ENCODE data around the gene GCN1. TPM values are rescaled to one million over a fixed set of nuclear protein-coding genes. Genes with fewer than 3 reads are reported as not detected.

The GCN1 gene
- total RNA-seq, 3 donors from 2014 or later = 74.6 to 108 (median 76.7) TPM

DNA sequence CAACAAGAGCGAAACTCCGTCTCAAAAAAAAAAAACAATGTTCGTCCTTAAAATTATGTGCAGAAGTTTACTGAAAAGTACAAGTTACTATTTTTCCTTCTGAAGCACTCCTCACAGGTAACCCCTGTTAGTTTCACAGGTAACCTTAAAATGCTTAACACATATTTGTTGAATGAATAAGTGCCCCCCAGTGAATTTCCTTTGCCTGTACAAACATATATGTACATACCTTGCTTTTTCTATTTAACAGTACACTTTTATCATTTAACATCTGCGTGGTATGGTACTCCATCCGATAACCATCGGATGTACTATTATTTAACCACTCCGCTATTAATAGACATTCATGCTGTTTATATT is 76.6 kb downstream of the GCN1 start:
- Histone ChIP-seq H3K9me3 (no peaks in the 10 kb centered on the region), H3K4me1 (ENCODE audit: low read depth) (peaks cover 26% of the 10 kb centered on the region), H3K36me3 (ENCODE audit: low read depth) (no peaks in the 10 kb centered on the region), H3K4me3 (no peak overlapping the region)
- TF ChIP-seq, protein P1, sequence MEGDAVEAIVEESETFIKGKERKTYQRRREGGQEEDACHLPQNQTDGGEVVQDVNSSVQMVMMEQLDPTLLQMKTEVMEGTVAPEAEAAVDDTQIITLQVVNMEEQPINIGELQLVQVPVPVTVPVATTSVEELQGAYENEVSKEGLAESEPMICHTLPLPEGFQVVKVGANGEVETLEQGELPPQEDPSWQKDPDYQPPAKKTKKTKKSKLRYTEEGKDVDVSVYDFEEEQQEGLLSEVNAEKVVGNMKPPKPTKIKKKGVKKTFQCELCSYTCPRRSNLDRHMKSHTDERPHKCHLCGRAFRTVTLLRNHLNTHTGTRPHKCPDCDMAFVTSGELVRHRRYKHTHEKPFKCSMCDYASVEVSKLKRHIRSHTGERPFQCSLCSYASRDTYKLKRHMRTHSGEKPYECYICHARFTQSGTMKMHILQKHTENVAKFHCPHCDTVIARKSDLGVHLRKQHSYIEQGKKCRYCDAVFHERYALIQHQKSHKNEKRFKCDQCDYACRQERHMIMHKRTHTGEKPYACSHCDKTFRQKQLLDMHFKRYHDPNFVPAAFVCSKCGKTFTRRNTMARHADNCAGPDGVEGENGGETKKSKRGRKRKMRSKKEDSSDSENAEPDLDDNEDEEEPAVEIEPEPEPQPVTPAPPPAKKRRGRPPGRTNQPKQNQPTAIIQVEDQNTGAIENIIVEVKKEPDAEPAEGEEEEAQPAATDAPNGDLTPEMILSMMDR (IDR thresholded peaks at IDR 0.05) = no peak
- no peak for DNase-seq
- intact Hi-C loops (cut with DNase I, micrococcal nuclease) = no loop called here
- no peak for ATAC-seq

DNA sequence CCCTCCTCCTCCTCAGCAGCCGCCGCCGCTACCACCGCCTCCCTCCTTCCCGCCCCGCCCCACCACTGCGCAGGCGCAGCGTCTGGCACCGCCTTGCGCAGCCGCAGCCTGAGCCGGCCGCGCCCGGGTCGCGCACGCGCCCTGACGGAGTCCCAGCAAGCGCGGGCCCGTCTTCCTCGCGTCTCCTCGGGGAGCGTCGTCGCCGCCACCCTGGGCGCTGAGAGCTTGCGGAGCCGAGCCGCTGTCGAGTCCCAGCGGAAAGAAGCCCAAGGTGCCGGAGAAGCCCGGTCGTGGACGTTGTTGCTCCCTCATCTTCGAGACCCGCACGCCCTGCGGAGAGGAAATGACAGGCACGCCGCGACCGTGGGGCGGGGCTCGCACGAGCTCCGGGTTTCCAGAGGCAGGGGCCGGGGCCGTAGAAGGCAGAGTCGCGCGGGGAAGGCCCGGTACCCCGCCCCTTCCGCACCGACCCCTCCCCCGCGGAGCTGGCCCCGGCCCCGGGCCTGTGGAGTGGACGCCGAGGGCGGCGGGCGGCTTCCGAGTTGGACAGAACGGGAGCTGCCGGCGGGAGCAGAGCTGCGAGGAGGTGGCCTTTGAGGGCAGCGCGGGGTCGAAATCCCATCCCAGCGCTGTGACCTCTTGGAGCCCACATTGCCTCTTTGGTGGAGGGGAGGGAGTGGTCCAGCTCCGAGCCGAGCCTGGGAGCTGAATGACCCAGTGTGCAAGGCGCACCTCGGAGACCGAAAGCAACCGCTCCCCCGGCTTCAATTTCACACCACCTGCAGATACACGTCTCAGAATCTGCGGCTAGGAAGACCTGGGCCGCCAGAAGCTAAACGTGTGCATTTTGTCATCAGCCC is 77.5 kb downstream of the GCN1 start:
- TF ChIP-seq, protein P1 (IDR thresholded peaks at IDR 0.05) = no peak
- H3K9me3 ChIP-seq = no peaks in the 10 kb centered on the region
- peak overlapping the region; percentile 58 for H3K4me3 ChIP-seq
- H3K36me3 ChIP-seq (ENCODE audit: low read depth) = no peaks in the 10 kb centered on the region
- DNase-seq (peak; percentile 94 to 99 (median 98)), ATAC-seq (peak; percentile 94)
- peaks cover 26% of the 10 kb centered on the region for H3K4me1 ChIP-seq (ENCODE audit: low read depth)
- intact Hi-C loops (cut with DNase I, micrococcal nuclease) = no loop called here

DNA sequence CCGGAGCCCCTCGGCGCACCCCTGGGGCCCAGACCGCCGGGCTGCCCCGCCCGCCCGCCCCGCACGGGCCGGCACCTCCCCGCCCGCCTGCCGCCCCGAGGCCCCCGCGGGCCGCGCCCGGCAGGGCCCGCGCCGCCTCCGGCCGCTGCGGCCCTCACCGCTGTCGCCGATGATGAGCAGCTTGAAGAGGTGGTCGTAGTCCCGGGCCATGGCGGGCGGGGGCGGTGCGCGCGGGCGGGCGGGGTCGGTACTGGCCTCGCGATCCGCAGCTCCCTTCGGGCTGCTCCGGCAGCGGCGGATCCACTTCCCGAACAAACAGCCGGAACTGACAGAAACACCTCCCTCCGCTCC is 78.1 kb downstream of the GCN1 start, which contains the start of gene RAB35:
Gene RAB35, minus strand, starts transcription at position 313 of the 351 bp plus-strand sequence. Its CDS starts 103 bp downstream, at position 210.
- peak within 1 kb of the TSS; percentile 58 for H3K4me3 ChIP-seq
- no peak for DNase-seq
- no peak for ATAC-seq
- TF ChIP-seq, protein P1 (IDR thresholded peaks at IDR 0.05) = no peak
- H3K4me1 ChIP-seq (ENCODE audit: low read depth) = peaks cover 26% of the 10 kb centered on the region
- H3K9me3 ChIP-seq = no peaks in the 10 kb centered on the region
- no peaks in the 10 kb centered on the region for H3K36me3 ChIP-seq (ENCODE audit: low read depth)
- intact Hi-C loops (cut with DNase I, micrococcal nuclease) = no loop called here

DNA sequence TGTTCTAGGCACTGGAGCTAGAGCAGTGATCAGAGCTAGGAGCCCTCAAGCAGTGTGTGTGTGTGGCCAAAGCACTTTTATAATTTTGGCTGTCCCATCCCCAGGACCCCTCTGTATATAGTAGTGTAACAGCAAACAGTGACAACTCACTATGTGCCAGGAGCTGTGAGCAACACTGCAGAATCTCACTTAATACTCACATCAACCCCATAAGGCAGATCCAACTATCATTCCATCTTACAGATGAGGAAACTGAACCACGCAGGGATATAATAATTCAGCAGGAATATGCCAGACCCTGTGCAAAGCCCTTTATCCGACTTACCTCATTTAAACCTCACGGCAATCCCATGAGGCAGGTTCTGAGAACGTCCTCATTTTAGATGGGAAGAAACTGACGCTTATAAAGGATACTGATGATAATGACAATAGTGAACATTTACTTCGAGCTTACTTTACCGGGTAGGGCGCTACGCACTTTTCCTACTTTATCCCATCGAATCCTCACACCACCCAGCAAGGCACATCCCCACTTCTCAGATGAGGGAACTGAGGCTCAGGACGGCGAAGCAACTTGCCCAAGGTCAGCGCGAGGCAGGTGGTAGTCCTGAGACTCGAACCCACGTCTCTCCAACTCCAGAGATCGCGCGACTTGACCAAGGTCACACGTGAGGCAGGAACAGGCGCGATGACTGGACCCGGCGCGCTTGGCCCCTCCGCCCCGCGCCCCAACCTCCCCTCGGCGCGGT is 78.6 kb downstream of the GCN1 start:
- ATAC-seq = peak; percentile 4
- Histone ChIP-seq H3K4me1 (ENCODE audit: low read depth) (peaks cover 26% of the 10 kb centered on the region), H3K9me3 (no peaks in the 10 kb centered on the region), H3K4me3 (peak overlapping the region; percentile 58), H3K36me3 (ENCODE audit: low read depth) (no peaks in the 10 kb centered on the region)
- TF ChIP-seq, protein P1 (IDR thresholded peaks at IDR 0.05) = no peak
- intact Hi-C loops (cut with DNase I, micrococcal nuclease) = no loop called here
- DNase-seq = peak; percentile 56 to 75 (median 72)

DNA sequence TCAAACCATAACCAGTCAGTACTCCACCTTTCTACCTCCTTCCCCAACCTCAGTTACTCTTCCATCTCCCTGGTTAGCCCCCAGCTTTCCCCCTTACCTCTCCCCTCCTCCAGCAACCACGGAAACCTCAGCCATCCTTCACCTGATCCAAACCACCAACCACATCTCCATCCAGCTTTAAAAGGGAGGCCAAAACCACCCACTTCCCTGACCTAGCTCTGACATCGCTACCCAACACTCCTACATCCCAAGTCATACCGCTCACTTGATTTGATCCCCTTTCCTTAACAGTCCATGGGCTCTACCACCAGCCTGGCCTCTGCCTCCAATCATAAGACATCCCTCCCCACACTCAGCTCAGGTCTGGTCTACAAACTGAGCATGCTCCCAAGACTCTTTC is 79.4 kb downstream of the GCN1 start:
- intact Hi-C loops (cut with DNase I, micrococcal nuclease) = no loop called here
- Histone ChIP-seq H3K4me1 (ENCODE audit: low read depth) (peaks cover 27% of the 10 kb centered on the region), H3K4me3 (no peak overlapping the region), H3K36me3 (ENCODE audit: low read depth) (no peaks in the 10 kb centered on the region), H3K9me3 (no peaks in the 10 kb centered on the region)
- TF ChIP-seq, protein P1 (IDR thresholded peaks at IDR 0.05) = no peak
- ATAC-seq (no peak), DNase-seq (no peak)
